HL-60/S4 treated with retinoic acid at 250 ng/mL for 4 days and 3 days (cell line): ENCODE measurements around the gene FBXO5.

Experiments
- in situ Hi-C: fragments of 300-500 bp; cut with MboI; formaldehyde crosslinking; loops from 2 replicates; pipeline ENCODE4 v1.7.0; 2022; ENCODE audit warnings: low sequenced_read_pairs

Gene FBXO5

DNA sequence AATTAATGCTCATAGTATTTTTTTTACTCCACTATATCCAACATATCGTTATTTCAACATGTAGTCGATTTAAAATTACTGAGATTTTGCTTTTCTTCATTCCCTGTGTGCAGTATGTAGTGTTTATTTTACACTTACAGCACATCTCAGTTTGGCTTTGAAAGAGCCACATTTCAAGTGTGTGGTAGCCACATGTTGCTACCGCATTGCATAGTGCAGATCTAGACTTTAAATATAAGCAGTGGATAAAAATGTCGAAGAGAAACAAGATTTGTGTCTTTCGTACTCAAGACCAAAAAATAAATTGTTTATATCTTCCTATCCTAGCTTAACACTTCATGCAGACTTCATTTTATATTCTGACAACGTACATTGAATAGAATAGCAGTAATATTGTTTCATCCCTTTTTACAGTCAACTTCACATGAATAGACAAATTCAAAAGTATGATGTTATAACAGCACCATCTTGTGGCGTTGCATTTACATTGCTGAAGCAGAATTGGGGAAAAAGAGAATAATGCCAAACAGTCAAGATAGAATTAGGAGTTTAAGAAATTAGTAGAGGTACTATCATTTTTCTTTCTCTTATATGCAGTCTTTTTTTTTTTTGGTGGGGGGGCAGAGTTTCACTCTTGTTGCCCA lies 29.9 kb downstream of the FBXO5 start:
- in situ Hi-C loops: no loop called here

DNA sequence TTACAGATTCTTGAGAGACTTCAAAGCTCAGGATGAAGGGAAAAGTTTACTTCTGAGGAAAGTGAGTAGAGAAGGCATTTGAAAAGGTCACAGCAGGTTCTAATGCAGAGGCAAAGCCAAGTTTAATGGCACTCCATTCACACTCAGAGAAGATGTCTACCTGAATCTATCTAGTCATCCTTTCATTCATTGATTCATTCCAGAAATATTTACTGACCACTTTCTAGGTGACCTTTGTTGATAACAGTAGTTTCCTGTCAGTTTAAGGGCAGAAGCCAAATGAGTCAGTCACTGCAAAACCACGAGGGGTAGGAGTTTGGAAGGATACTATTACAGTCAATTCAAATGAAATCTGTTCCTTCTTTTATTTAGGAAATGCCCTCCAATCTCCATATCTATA lies 30.8 kb downstream of the FBXO5 start:
- in situ Hi-C loops: no loop called here

- in situ Hi-C loops: no loop called here
Observed at GRCh38 chr6:152950240-152950639, 32.6 kb downstream of the FBXO5 start.

- in situ Hi-C loops: no loop called here
Observed at GRCh38 chr6:152948150-152948768, 34.6 kb downstream of the FBXO5 start.

DNA sequence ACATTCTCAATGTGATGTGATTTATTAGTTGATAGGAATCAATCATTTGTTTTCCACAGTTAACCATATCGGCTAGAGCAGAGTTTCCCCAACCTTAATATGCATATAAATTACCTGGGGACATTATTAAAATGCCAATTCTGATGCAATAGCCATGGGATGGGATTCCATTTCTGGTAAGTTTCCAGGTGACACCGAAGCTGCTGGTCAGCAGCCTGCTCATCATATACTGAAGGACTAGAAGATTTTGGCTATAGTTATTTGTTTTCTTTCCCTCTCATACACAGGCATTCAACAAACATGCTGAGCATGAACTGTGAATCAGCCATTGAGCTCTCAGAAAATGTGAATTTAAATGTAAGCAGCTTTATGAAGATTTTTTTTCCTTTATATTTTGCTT lies 35.8 kb downstream of the FBXO5 start:
- in situ Hi-C loops: no loop called here

DNA sequence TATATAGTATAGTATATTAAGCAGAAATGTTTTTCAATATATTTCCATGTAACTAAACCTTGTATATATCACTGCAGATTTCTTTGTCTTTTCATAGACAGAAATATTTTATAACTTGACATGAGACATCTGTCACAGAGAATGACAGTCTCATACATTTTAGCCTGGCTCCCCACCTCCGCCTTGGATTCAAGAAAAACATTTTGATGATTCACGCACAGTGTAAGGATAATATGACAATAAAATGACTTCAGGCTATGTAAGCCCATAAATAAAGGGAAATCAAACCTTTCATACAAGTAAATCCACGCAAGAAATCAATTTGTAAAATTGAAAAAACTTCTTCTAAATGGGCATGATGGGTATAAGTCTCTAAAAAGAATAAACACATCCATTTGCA lies 36.4 kb downstream of the FBXO5 start:
- in situ Hi-C loops: no loop called here

DNA sequence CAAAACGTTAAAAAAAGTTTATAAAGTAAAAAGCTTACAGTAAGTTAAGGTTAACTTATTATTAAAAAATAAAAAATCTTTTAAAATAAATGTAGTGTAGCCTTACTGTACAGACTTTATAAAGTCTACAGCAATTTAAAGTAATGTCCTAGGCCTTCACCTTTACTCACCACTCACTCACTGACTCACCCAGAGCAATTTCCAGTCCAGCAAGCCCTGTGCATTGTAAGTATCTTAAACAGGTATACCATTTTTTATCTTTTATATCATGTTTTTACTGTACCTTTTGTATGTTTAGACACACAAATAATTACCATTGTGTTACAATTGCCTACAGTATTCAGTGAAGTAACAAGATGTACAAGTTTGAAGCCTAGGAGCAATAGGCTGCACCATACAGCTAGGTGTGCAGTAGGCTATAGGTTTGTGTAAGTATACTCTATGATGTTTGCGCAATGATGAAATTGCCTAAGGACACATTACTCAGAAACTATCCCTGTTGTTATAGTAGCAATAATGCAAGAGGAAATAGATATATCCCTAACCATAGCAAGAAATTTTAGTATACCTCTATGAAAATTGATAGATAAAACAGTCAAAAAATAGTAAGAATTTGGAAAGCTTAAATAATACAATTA lies 39.5 kb downstream of the FBXO5 start:
- in situ Hi-C loops: no loop called here

GRCh38 chr6:152942319-152942869 lies 40.4 kb downstream of the FBXO5 start:
- in situ Hi-C loops: no loop called here

GRCh38 chr6:152941746-152942145 lies 41.1 kb downstream of the FBXO5 start:
- in situ Hi-C loops: no loop called here

DNA sequence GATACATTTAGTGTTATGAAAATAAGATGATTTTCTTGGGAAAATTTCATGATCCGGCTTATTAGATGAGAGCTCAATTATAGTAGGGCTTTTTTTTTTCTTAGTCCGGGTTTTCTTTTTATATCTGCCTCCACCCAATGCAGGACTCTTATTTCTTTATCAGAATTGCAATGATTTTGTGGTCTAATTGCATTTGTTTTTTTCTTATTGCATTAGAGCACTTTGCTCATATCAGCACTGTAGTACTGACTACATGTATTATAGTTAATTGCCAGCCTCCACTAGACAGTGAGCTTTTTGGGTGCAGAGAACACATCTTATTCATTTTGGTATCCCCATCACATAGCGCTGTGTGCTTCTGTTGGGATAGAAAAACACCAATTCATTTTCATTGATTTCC lies 50.0 kb downstream of the FBXO5 start:
- in situ Hi-C loops: no loop called here

DNA sequence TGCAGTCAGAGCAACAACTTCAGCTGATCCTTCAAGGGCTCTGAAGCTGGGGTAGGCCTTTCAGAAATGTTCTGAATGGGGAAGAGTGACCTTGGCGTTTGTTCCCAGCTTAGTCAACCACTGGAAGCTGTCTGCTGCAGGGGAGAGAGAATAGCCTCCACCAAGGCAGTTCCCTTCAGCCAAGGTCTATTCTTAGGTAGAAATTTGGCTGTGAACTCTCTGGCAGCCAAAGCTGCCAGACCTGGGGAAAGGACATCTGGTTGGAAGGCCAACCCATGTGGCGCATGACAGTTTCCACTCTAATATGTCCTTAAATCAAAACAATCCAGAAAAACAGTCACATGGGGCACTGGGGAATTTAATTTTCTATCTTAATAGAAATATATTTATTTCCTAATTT lies 60.1 kb downstream of the FBXO5 start:
- in situ Hi-C loops: no loop called here
